Thoracic aorta (tissue), 2 donors: ENCODE results near the gene EEIG1. TPM values are rescaled to one million over a fixed set of nuclear protein-coding genes. Genes with fewer than 3 reads are reported as not detected.

Experiments used
- ATAC-seq: fragments of 150-250 bp; one replicate; pipeline ENCODE4 v1.8.0; 2017; ENCODE audit warnings: low read depth; ENCODE audit not compliant: insufficient number of reproducible peaks, low FRiP score
- DNase-seq: peaks from one replicate; pipeline ENCODE4 v3.0.0-alpha.2; 2020; ENCODE audit warnings: low spot score
- H3K27ac ChIP-seq, 2 donors: fragments of 200-600 bp; sonication (generic); 1 replicate in 1 of 2; 2 replicates in 1 of 2; pipeline ENCODE4 v1.5.1; 2016; ENCODE audit warnings: mild to moderate bottlenecking in 2 of 2, moderate library complexity in 2 of 2
- H3K27me3 ChIP-seq: fragments of 200-600 bp; sonication (generic); replicated peaks from 2 replicates; pipeline ENCODE4 v1.6.0; 2016; ENCODE audit warnings: mild to moderate bottlenecking; ENCODE audit not compliant: insufficient read depth
- H3K36me3 ChIP-seq: fragments of 200-600 bp; sonication (generic); one replicate; pipeline ENCODE4 v1.5.1; 2016
- H3K4me1 ChIP-seq, 2 donors: fragments of 200-600 bp; sonication (generic); 1 replicate in 1 of 2; 2 replicates in 1 of 2; pipeline versions ENCODE4 v1.5.1 to v1.6.0; 2016; ENCODE audit warnings: low read depth in 2 of 2, mild to moderate bottlenecking in 1 of 2; ENCODE audit not compliant: control insufficient read depth in 1 of 2
- H3K4me3 ChIP-seq: fragments of 200-600 bp; sonication (generic); 2 replicates; pipeline ENCODE4 v1.5.1; 2016; ENCODE audit warnings: mild to moderate bottlenecking
- H3K9me3 ChIP-seq: fragments of 200-600 bp; sonication (generic); 2 replicates; pipeline ENCODE4 v1.5.1; 2016
- CTCF ChIP-seq: fragments of 200-600 bp; sonication (generic); IDR thresholded peaks from one replicate; pipeline ENCODE4 v1.5.1; 2019; ENCODE audit warnings: antibody characterized with exemption
- total RNA-seq, 2 donors: library from RNA; depleted of rRNA; stranded (reverse); fragments of >200 nt; gene quantifications; one replicate each; pipeline versions ENCODE4 v1.1.0 to v1.2.3, GENCODE V29; 2016

EEIG1 gene
- total RNA-seq, 2 donors from 2014 or later: 20.4 to 26.5 TPM

- TF ChIP-seq CTCF: no peak
- no peak overlapping the region for H3K4me3 ChIP-seq
- H3K27ac ChIP-seq: no peak overlapping the region
- H3K36me3 ChIP-seq: no peaks in the 10 kb centered on the region
- DNase-seq (no peak), ATAC-seq (no peak)
- peaks cover 18 to 49% of the 10 kb centered on the region in 2 donors for H3K4me1 ChIP-seq
- H3K9me3 ChIP-seq: no peaks in the 10 kb centered on the region
- H3K27me3 ChIP-seq: no peaks in the 10 kb centered on the region
These were observed 22.1 kb downstream of the EEIG1 start for GRCh38 chr9:127958728-127959127.

DNA sequence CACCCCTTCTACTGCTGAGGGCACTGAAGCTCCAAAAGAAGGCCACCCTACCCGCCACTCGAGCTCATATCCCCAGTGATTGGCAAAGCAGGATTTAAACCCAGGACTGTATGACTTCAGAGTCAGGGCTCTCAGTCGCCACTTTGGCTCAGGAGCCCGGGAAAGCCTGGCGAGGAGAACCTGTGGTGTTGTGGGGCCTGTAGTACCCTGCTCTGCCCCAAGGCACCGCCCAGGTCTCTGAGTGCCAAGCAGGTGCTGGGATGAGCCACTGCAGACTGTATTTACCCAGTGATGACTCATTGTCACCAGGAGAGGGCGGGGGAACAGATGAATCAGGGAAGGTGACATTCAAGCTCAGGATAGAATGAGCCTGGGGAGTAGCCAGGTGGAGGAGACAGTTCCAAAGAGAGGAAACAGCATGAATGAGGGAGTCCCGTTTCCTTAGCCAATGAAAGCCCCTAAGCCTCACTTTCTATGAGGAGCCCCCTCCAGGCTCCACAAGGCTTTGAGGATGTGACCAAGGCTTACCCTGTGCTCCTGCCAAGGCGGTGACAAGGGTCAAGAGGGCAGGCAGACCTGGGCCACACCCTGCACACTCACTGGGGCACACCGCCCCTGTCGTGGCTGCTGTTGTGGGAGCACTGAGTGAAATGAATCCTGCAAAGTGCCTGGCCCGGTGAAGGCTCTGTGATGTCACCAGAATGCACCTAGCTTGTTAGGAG lies 25.3 kb downstream of the EEIG1 start:
- Histone ChIP-seq H3K4me1 (peaks cover 7 to 23% of the 10 kb centered on the region in 2 donors), H3K27me3 (no peaks in the 10 kb centered on the region), H3K27ac (no peak overlapping the region), H3K4me3 (no peak overlapping the region), H3K9me3 (no peaks in the 10 kb centered on the region), H3K36me3 (no peaks in the 10 kb centered on the region)
- TF ChIP-seq CTCF: no peak
- DNase-seq: no peak
- no peak for ATAC-seq

GRCh38 chr9:127954831-127955293 lies 25.9 kb downstream of the EEIG1 start:
- H3K4me1 ChIP-seq: peaks cover 7 to 17% of the 10 kb centered on the region in 2 donors
- no peaks in the 10 kb centered on the region for H3K27me3 ChIP-seq
- no peaks in the 10 kb centered on the region for H3K36me3 ChIP-seq
- no peak for TF ChIP-seq CTCF
- DNase-seq (no peak), ATAC-seq (no peak)
- no peak overlapping the region for H3K4me3 ChIP-seq
- H3K27ac ChIP-seq: no peak overlapping the region
- no peaks in the 10 kb centered on the region for H3K9me3 ChIP-seq

DNA sequence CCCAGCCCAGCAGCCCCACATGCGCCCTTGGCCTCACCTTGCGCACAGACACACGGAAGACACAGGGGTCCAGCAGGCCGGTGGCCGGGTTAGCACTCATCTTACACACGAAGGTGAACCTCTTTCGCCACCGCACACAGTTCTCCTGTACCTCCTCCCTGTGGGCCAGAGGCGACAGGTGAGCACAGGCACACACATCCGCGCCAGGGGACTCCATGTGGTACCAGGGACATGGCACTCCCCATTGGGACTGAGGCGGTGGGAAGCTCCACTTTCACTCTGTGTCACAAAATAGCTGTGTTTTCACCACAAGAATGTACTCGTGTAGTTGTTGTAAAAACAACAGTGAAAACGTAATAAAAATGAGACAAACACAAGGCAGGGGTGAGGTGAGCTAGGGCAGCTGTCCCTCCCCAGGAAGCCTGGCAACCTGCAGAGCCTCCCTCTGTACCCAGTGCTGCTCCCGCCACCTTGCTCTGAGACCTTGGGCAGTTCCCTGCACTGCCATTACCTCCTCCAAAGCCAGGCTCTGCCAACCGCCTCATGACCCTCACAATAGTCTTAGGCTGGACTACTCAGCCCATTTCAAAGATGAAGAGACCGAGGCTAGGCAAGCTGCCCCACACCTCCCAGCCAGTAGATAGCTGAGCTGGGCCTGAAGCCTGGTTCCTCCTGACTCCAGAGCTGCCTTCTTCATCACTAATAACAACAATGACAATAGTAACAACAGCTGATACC lies 26.9 kb downstream of the EEIG1 start:
- H3K4me3 ChIP-seq: no peak overlapping the region
- no peak for TF ChIP-seq CTCF
- ATAC-seq (no peak), DNase-seq (no peak)
- no peaks in the 10 kb centered on the region for H3K27me3 ChIP-seq
- no peak overlapping the region for H3K27ac ChIP-seq
- no peaks in the 10 kb centered on the region for H3K9me3 ChIP-seq
- H3K4me1 ChIP-seq: peaks cover 7 to 17% of the 10 kb centered on the region in 2 donors
- H3K36me3 ChIP-seq: no peaks in the 10 kb centered on the region

DNA sequence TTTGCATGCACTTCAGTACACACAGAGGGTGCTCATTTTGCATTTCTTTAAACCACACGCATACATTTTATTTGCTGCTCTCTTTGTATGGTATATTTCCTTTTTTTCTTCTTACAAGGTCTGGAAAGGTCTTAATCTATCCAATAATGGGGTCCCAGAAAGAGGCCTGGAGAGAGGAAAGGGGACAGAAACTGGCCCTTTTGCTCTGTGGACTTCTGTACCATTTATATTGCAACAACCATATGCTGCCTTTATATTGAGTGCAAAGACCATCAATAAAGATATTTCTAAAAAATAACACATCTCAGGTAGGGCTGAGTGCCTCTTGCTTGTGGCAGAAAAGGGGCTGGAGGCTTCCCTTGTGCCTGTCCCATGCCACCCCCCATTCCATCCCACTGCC lies 27.6 kb downstream of the EEIG1 start:
- Histone ChIP-seq H3K36me3 (no peaks in the 10 kb centered on the region), H3K4me1 (peaks cover 7 to 17% of the 10 kb centered on the region in 2 donors), H3K27ac (no peak overlapping the region), H3K4me3 (no peak overlapping the region), H3K27me3 (no peaks in the 10 kb centered on the region), H3K9me3 (no peaks in the 10 kb centered on the region)
- ATAC-seq (no peak), DNase-seq (no peak)
- TF ChIP-seq CTCF: no peak
